Kidney tubule cell (primary cell): Measurements from ENCODE around the gene NID1.

Experiments used
- DNase-seq: peaks from one replicate; pipeline ENCODE4 v3.0.0-alpha.2; 2018; ENCODE audit warnings: low spot score

Gene NID1, protein sequence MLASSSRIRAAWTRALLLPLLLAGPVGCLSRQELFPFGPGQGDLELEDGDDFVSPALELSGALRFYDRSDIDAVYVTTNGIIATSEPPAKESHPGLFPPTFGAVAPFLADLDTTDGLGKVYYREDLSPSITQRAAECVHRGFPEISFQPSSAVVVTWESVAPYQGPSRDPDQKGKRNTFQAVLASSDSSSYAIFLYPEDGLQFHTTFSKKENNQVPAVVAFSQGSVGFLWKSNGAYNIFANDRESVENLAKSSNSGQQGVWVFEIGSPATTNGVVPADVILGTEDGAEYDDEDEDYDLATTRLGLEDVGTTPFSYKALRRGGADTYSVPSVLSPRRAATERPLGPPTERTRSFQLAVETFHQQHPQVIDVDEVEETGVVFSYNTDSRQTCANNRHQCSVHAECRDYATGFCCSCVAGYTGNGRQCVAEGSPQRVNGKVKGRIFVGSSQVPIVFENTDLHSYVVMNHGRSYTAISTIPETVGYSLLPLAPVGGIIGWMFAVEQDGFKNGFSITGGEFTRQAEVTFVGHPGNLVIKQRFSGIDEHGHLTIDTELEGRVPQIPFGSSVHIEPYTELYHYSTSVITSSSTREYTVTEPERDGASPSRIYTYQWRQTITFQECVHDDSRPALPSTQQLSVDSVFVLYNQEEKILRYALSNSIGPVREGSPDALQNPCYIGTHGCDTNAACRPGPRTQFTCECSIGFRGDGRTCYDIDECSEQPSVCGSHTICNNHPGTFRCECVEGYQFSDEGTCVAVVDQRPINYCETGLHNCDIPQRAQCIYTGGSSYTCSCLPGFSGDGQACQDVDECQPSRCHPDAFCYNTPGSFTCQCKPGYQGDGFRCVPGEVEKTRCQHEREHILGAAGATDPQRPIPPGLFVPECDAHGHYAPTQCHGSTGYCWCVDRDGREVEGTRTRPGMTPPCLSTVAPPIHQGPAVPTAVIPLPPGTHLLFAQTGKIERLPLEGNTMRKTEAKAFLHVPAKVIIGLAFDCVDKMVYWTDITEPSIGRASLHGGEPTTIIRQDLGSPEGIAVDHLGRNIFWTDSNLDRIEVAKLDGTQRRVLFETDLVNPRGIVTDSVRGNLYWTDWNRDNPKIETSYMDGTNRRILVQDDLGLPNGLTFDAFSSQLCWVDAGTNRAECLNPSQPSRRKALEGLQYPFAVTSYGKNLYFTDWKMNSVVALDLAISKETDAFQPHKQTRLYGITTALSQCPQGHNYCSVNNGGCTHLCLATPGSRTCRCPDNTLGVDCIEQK

DNA sequence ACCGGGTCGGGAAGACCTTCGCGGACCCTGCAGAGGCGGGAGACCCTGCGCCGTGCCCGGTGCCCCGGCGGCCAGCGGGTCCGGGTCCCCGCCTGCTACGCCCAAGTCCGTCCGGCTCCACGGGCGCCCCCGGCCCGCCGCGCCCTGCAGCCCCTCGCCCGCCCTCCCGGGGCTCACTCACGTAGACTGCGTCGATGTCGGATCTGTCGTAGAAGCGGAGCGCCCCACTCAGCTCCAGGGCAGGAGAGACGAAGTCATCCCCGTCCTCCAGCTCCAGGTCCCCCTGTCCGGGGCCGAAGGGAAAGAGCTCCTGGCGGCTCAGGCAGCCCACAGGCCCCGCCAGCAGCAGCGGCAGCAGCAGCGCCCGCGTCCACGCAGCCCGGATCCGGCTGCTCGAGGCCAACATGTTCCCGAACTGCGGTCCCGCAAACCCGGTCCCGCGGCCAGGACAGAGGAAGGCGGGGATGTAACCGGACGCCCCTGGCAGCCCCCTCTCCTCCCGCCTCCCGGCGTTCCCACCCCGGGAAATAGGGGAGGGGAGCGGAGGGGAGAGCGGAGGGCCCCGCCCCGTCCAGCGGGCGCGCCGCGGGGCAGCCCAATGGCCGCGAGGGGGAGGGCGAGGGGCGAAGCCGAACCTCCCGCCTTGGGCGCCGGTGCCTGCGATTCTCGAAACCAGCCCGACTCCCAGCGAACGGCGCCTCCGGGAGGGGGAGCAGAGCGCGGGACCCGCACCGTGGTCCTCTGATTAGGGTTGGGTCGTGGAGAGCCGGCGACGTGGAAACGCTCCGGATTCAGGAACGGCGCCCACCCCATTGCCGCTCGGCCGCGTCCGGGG is at the start of gene NID1:
Gene NID1, minus strand, starts transcription at position 417 of the 835 bp plus-strand sequence. Its CDS starts 11 bp downstream, at position 406.
- peak; percentile 50 for DNase-seq

DNA sequence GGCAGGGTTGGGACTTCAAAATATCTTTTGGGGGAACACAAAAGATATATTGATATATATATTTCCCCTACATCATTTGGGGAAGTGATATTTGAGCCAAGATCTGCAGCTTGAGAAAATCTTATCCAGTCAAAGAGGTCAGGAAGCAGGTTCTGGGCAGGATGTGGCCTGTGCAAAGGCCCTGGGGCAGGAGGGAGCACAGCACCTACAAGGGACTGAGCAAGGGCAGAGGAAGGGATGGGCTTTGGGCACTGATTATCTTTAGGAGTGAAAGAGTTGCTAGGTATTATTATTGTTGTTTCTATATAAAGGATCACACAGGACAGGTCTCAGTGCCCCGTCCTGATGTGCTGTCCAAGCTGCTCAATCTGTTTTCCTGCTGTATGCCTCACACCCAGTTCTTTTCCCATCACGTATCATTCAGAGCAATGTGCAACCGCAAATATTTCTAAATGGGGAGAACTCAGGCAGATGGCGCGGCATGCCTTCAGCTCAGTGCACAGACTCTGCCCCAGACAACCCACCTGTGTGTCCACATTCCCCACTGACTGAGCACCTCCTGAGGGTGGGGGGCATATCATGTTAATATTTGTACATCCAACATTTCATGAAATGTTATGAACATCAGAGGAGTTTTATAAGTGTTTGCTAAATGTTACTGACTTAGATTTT is 49.3 kb upstream of the NID1 start:
- DNase-seq = no peak

DNA sequence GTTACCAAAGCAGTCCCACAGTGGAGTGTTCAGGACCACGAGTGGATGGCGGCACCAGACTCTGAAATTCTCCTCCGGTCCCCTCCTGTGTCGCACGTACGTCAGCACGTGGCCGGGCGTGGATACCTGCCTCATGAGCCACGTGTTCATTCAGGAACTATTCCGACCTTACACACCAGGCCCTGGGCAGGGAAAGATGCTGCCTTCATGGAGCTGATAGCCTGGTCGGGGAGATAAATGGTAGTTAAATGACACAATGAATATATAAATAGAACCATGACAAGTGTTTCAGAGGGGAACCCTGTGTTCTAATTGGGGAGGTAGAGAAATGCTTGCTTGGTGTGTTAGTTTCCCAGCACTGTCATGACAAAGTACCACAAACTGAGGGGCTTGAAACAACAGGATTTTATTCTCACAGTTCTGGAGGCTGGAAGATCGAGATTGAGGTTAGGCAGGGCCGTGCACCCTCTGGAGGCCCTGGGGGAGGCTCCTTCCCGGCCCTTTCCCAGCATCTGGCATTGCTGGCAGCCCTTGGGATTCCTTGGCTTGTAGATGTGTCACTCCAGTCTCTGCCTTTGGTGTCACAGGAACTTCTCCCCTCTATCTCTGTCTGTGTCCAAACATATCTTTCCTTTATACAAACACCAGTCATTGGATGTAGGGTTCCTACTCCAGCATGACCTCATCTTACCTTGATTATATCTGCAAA is 48.6 kb upstream of the NID1 start:
- DNase-seq = no peak

DNA sequence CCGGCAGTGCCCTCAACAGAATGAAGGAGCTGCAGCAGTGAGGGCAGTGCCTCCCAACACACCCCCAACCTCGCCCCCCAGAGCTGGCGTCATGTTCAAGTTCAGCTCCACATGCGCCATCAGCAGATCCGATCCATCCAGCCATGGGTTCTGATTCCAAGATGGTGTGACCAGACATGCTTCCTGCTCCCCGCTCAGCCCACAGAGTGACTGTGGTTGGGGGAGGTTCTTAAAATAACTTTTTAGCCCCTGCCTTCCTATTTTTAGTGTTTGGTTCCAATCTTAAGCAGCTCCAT is 47.4 kb upstream of the NID1 start:
- no peak for DNase-seq

DNA sequence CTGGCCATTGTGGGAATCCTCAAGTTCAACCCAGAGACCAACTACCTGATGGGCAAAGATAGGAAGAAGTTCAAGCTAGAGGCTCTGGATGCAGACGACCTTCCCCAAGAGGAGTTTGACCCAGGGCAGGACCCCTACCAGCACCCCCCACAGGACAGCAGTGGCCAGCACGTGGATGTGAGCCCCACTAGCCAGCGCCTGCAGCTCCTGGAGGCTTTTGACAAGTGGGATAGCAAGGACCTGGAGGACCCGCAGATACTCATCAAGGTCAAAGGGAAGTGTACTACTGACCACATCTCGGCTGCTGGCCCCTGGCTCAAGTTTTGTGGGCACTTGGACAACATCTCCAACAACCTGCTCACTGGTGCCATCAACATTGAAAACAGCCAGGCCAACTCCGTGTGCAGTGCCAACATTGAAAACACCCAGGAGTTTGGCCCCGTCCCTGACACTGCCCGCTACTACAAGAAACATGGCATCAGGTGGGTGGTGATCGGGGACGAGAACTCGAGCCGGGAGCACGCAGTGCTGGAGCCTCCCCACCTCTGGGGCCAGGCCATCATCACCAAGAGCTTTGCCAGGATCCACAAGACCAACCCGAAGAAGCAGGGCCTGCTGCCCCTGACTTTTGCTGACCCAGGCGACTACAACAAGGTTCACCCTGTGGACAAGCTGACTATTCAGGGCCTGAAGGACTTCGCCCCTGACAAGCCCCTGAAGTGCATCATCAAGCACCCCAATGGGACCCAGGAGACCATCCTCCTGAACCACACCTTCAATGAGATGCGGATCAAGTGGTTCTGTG is 46.8 kb upstream of the NID1 start:
- DNase-seq = no peak

DNA sequence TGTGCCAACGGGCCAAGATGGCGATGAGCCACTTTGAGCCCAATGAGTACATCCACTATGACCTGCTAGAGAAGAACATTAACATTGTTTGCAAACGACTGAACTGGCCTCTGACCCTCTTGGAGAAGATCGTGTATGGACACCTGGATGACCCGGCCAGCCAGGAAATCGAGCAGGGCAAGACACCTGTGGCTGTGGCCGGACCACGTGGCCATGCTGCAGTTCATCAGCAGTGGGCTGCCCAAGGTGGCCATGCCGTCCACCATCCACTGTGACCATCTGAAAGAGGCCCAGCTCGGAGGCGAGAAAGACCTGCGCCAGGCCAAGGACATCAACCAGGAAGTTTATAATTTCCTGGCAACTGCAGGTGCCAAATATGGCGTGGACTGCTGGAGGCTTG is 45.2 kb upstream of the NID1 start:
- no peak for DNase-seq

DNA sequence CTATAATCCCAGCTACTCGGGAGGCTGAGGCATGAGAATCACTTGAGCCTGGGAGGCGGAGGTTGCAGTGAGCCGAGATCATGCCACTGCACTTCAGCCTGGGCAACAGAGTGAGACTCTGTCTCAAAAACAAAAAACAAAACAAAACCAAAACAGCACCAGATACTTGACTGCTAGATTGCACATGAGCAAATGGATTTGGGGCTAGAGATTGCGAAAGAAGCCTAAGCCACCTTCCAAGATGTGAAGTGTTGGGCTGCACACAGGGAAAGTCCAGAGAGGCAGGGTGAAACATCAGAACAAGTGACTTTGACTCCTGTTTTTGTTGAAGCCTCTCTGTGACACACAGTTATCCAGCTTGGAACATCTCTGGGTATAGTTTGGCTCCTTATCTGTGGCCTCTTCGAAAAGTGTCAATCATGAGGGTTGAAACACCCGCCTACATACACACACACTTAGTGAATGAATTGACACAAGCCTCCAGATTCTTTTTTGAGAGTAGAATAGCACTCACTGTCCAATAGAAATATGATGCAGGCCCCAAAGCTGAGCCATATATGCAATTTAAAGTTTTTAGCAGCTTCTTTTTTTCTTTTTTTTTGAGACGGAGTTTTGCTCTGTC is 43.2 kb upstream of the NID1 start:
- DNase-seq = no peak

DNA sequence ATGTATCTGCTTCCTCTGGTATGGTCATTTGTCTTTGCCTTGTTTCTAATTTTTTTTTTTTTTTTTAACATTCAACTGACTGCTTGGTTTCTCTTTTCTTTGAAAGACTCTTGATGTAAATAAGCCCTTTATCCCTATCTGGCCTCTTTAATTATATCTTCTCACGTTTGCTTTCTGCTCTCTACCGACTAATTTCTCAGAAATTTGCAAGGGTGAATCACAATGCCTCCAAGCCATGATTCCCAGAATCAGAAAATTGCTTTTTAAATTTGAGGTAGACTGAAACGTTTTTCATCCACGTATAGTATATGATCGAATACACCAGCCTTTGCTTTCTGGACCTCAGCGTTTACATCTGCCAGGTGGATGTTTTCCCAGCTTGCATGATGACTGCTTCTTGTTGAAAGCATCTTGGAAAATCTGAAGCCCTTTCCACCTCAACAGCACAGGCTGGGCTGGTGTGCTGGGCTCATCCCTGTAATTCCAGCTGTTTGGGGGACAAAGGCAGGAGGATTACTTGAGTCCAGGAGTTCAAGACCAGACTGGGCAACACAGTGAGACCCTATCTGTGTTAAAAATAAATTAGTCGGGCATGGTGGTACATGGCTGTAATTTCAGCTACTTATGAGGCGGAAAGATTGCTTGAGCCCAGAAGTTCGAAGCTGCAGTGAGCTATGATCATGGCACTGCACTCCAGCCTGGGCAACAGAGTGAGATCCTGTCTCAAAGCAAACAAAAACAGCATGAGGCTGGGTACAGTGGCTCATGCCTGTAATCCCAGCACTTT is 42.4 kb upstream of the NID1 start:
- DNase-seq = no peak

DNA sequence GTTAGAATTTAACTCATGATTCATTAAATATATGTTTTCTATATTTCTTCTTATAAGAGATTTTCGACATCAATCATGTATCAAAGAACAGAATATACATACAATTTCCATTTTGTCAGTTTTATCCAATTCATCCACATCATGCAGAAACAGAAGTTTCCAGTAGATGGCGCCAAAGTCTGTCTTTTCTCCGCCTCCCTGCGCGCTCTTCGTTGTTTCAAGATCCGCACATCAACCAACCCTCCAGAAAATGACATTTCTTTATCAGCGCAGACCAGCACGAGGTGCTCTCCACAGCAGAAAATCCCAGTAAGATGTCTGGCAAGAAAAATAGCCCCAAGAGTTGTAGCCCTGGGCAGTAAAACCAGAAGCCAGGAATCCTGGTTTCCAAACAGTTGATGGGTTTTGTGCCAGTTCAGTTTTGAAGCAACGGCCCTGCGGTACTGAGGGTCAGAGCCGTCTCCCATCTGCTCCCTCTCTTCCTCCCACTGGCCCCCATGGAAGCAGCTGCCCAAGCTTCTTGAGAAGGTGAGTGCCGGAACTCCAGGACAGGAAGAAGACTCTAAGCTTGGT is 38.8 kb upstream of the NID1 start:
- peak; percentile 58 for DNase-seq

DNA sequence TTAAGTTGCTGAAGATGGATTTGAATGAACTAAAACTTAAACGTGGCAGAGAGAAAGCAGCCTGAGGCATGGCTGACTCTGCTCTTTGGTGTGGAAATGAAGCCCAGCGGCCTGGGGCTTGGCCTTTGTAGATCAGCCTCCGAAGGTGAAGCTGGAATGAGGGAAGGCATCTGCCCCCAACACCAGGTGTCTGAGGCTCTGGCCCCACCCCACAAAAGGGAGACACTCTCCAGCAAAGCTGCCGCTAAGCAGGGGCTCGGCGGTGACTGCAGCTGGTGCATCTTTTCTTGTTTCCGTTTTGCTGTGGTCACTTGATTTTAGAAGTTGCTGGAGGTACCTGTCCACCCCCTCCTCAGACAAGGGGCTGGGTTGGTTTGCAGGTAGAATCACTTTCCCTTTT is 38.2 kb upstream of the NID1 start:
- DNase-seq = no peak

DNA sequence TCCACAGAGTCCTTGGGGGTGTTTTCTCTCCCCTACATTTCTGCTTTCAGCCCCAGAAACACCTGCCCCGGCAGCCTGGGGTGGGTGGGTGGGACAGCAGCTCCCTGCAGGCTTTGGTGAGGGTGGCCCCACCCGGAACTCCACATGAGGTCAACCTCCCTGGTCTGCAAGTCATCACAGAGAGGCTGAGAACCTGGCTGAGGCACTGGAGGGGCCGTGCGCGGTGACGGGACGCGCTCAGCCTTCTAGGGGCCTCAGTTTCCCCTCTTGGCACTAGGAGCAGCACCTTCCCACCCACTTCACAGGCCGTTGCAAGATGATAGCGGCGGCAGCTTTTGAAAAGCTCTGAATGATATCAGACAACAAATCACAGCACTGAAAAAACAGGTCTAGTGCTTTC is 37.7 kb upstream of the NID1 start:
- no peak for DNase-seq

DNA sequence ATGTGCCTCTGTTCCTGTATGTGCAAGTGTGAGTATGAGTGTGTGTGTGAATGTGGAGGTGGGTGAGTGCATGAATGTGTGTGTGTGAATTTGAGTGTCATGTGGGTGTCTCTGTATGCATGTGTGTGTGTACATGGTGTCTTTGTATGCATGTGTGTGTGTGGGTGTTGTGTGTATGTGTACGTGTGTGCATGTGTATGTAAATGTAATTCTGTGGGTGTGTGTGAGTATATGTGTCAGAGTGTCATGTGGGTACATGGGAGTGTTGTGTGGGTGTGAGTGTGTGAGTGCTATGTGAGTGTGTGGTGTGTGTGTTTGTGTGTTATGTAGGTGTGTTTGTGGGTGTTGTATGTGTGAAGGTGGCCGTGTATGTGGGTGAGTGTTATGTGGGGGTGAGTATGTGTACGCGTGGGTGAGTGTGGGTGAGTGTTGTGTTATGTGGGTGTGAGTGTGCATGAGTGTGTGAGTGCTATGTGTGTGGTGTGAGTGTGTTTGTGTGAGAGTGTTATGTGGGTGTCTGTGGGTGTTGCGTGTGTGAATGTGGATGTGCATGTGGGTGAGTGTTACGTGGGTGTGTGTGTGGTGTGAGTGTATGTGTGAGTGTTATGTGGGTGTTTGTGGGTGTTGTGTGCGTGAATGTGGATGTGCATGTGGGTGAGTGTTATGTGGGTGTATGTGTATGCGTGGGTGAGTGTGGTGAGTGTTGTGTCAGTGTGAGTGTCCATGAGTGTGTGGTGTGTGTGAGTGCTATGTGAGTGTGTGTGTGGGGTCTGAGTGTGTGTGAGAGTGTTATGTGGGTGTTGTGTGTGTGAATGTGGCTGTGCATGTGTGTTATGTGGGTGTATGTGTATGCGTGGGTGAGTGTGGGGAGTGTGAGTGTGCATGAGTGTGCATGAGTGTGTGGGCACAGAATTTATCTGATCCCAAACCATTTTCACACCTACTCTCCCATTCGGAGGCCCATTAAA is 36.6 kb upstream of the NID1 start:
- DNase-seq = no peak

DNA sequence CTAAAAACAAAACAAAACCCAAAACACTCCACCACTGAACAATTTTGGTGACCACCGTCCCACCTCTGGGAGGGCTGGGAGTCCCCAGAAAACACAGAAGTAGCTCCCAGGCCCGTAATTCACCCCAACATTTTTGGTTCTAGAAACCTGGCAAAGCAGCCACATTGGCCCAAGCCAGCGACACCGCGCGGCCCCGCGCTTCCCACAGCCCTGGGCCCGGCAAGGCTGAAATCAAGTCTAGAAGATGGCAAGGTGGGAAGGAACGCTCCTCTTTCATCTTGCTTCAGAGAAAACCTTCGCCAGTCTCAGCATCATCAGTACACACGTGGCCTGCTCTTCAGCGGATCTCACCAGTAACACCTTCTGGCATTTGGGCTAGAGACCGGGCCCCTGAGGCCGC is 35.9 kb upstream of the NID1 start:
- no peak for DNase-seq

DNA sequence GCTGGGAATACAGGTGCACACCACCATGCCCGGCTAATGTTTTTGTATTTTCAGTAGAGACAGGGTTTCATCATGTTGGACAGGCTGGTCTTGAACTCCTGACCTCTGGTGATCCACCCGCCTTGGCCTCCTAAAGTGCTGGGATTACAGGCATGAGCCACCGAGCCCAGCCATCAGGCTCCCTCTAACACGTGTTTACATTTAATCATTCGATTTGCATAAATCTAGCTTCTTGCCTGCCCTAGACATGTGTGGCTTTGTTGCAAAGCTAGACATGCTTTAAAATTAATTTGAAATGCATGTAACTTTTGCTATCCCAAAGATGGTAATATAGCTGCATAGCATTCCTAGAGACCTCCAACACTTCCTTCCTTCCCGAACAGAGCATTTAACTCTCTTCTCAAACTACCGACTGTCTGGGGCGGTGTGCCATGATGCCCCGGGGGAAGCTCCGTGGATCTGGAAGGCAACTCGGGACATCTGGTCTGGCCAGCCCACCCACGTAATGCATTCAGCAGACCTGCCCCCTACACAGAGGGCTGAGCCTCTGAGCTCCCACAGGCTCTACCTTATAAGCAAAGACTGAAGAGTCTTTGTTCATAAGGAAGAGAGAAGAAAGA is 34.6 kb upstream of the NID1 start:
- no peak for DNase-seq

DNA sequence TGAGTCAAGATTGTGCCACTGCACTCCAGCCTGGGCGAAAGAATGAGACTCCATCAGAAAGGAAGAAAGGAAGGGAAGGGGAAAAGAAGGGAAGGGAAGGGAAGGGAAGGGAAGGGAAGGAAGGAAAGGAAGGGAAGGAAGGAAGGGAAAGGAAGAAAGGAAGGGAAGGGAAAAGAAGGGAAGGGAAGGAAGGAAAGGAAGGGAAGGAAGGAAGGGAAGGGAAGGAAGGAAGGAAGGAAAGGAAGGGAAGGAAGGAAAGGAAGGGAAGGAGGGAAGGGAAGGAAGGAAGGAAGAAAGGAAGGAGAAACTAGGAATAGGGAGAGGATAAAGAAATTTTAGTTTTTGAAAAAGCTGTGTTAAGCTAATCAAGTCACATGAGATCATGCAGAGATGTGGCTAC is 33.4 kb upstream of the NID1 start:
- no peak for DNase-seq
